RWPE2 (cell line): ENCODE data around the gene TRIM71.

Source experiments
- ATAC-seq: fragments of 200-7000 bp; cut with Tn5 transposase; 3 replicates; pipeline ENCODE4 v1.9.1; 2021; ENCODE audit warnings: low read depth
- DNase-seq: peaks from one replicate; pipeline ENCODE4 v3.0.0-alpha.2; 2020; ENCODE audit warnings: low spot score
- H3K27ac ChIP-seq: fragments of 450-650 bp; 2 replicates; pipeline ENCODE4 v1.5.1; 2017; ENCODE audit warnings: mild to moderate bottlenecking; ENCODE audit not compliant: poor library complexity, severe bottlenecking
- H3K27me3 ChIP-seq: fragments of 250-450 bp; sonication (Bioruptor Pico); 2 replicates; pipeline ENCODE4 v1.5.1; 2021; ENCODE audit warnings: mild to moderate bottlenecking, moderate library complexity; ENCODE audit not compliant: insufficient read depth, poor library complexity, severe bottlenecking
- H3K36me3 ChIP-seq: fragments of 250-450 bp; sonication (Bioruptor Pico); 2 replicates; pipeline ENCODE4 v1.5.1; 2020; ENCODE audit warnings: low read depth, mild to moderate bottlenecking, moderate library complexity
- H3K4me1 ChIP-seq: fragments of 250-450 bp; sonication (Bioruptor Pico); 2 replicates; pipeline ENCODE4 v1.5.1; 2021; ENCODE audit warnings: mild to moderate bottlenecking, moderate library complexity; ENCODE audit not compliant: insufficient read depth, poor library complexity, severe bottlenecking
- H3K4me3 ChIP-seq: fragments of 250-450 bp; sonication (Bioruptor Pico); 2 replicates; pipeline ENCODE4 v1.5.1; 2021; ENCODE audit warnings: mild to moderate bottlenecking, moderate library complexity; ENCODE audit not compliant: severe bottlenecking
- H3K9me3 ChIP-seq: fragments of 250-450 bp; sonication (Bioruptor Pico); 2 replicates; pipeline ENCODE4 v1.5.1; 2021; ENCODE audit warnings: mild to moderate bottlenecking, moderate library complexity; ENCODE audit not compliant: severe bottlenecking
- CTCF ChIP-seq: fragments of 450-650 bp; IDR thresholded peaks from one replicate; pipeline ENCODE4 v1.5.1; 2017; ENCODE audit warnings: mild to moderate bottlenecking, moderate library complexity; ENCODE audit not compliant: poor library complexity, severe bottlenecking

TRIM71 gene

GRCh38 chr3:32870373-32871095 is 52.7 kb downstream of the TRIM71 start:
- Histone ChIP-seq H3K4me3 (no peak overlapping the region), H3K4me1 (peaks cover 5% of the 10 kb centered on the region)
- ATAC-seq = no peak

GRCh38 chr3:32871273-32871672 is 53.5 kb downstream of the TRIM71 start:
- Histone ChIP-seq H3K36me3 (no peaks in the 10 kb centered on the region), H3K4me1 (peaks cover 7% of the 10 kb centered on the region), H3K27me3 (no peaks in the 10 kb centered on the region), H3K9me3 (no peaks in the 10 kb centered on the region), H3K27ac (no peak overlapping the region), H3K4me3 (no peak overlapping the region)
- DNase-seq (no peak), ATAC-seq (no peak)
- no peak for TF ChIP-seq CTCF

More at GRCh38 chr3:32870373-32871095, 52.7 kb downstream of the TRIM71 start:
- TF ChIP-seq CTCF = no peak
- H3K9me3 ChIP-seq = no peaks in the 10 kb centered on the region
- H3K27me3 ChIP-seq = no peaks in the 10 kb centered on the region
- DNase-seq = no peak
- H3K36me3 ChIP-seq = no peaks in the 10 kb centered on the region
- no peak overlapping the region for H3K27ac ChIP-seq

GRCh38 chr3:32872487-32873382 is 54.9 kb downstream of the TRIM71 start:
- H3K27me3 ChIP-seq = no peaks in the 10 kb centered on the region
- H3K36me3 ChIP-seq = no peaks in the 10 kb centered on the region
- no peak for TF ChIP-seq CTCF
- H3K9me3 ChIP-seq = no peaks in the 10 kb centered on the region
- H3K4me1 ChIP-seq = peaks cover 7% of the 10 kb centered on the region
- ATAC-seq = no peak
- H3K27ac ChIP-seq = no peak overlapping the region
- no peak overlapping the region for H3K4me3 ChIP-seq
- no peak for DNase-seq

DNA sequence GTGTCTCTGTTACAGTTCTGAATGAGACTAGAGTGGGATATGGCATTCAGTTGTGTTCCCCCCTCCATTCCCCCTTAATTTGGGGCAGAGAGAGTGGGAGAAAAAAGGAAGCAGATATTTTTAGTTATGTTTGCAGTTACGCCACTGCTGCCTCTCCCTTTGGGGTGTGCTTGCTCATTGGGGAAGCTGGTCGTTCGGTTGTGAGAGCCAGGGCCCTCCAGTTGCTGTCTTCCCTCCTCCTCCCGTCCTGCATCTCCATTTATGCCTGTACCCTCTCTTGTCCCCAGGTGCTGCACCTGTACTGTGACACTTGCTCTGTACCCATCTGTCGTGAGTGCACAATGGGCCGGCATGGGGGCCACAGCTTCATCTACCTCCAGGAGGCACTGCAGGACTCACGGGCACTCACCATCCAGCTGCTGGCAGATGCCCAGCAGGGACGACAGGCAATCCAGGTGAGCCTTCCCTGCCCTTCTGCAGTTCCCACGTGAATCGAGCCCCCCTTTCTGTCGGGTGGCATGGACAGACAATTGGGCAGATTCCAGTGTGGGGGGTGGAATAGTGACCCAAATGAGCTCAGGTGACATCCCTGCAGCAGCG is 55.8 kb downstream of the TRIM71 start:
- TF ChIP-seq CTCF = no peak
- DNase-seq (no peak), ATAC-seq (no peak)
- H3K9me3 ChIP-seq = no peaks in the 10 kb centered on the region
- no peak overlapping the region for H3K4me3 ChIP-seq
- H3K4me1 ChIP-seq = peaks cover 7% of the 10 kb centered on the region
- no peaks in the 10 kb centered on the region for H3K27me3 ChIP-seq
- no peaks in the 10 kb centered on the region for H3K36me3 ChIP-seq
- no peak overlapping the region for H3K27ac ChIP-seq
